ENCODE data around the gene MICOS13.

Gene MICOS13

GRCh38 chr19:5680437-5681368 is at the start of gene MICOS13, which contains the start of gene HSD11B1L:
Gene MICOS13 (minus strand): TSS chr19:5680516. CDS start chr19:5680486, 30 bp downstream.
Gene HSD11B1L (plus strand): TSS chr19:5681027. CDS start chr19:5684833, 3,806 bp downstream.
- TF ChIP-seq CTCF (IDR thresholded peaks at IDR 0.05; ENCODE audit: control insufficient read depth, extremely low read depth, insufficient read depth) = no peak
- DNase-seq (ENCODE audit: low read depth) = peak; percentile 97
- peak within 1 kb of the TSS; percentile 87 for H3K4me3 ChIP-seq (ENCODE audit: low read depth, low read length)

- no peak for TF ChIP-seq CTCF (IDR thresholded peaks at IDR 0.05; ENCODE audit: control insufficient read depth, extremely low read depth, insufficient read depth)
- no peak for DNase-seq (ENCODE audit: low read depth)
- no peak overlapping the region for H3K4me3 ChIP-seq (ENCODE audit: low read depth, low read length)
Measured at GRCh38 chr19:5727453-5728050, 47.2 kb upstream of the MICOS13 start.

- peak; percentile 96 for DNase-seq (ENCODE audit: low read depth)
- TF ChIP-seq CTCF (IDR thresholded peaks at IDR 0.05; ENCODE audit: control insufficient read depth, extremely low read depth, insufficient read depth) = peak; percentile 97
- peak within 1 kb of the TSS; percentile 99 for H3K4me3 ChIP-seq (ENCODE audit: low read depth, low read length)
Measured at GRCh38 chr19:5719961-5720790, 39.9 kb upstream of the MICOS13 start, which contains the start of the genes CATSPERD and LONP1. Gene CATSPERD (plus strand): TSS chr19:5720637. CDS start chr19:5720738, 101 bp downstream. Gene LONP1 (minus strand): TSS chr19:5720146. CDS start chr19:5720132, 14 bp downstream.

- peak overlapping the region; percentile 99 for H3K4me3 ChIP-seq (ENCODE audit: low read depth, low read length)
- no peak for DNase-seq (ENCODE audit: low read depth)
- no peak for TF ChIP-seq CTCF (IDR thresholded peaks at IDR 0.05; ENCODE audit: control insufficient read depth, extremely low read depth, insufficient read depth)
Measured at GRCh38 chr19:5719274-5719960, 39.1 kb upstream of the MICOS13 start.

GRCh38 chr19:5718579-5719273 is 38.4 kb upstream of the MICOS13 start:
- DNase-seq (ENCODE audit: low read depth) = peak; percentile 14
- peak overlapping the region; percentile 99 for H3K4me3 ChIP-seq (ENCODE audit: low read depth, low read length)
- TF ChIP-seq CTCF (IDR thresholded peaks at IDR 0.05; ENCODE audit: control insufficient read depth, extremely low read depth, insufficient read depth) = no peak
